GM23248 (cell line): ENCODE measurements around the gene MYBPC1. TPM values are rescaled to one million over a fixed set of nuclear protein-coding genes. Genes with fewer than 3 reads are reported as not detected.

Experiments used
- DNase-seq: peaks from one replicate; pipeline ENCODE4 v3.0.0-alpha.2; 2015
- H2AFZ ChIP-seq: fragments of 200-600 bp; sonication (generic); 2 replicates; pipeline ENCODE4 v1.6.1; 2016; ENCODE audit warnings: antibody characterized with exemption
- H3F3A ChIP-seq: fragments of 200-600 bp; sonication (generic); 2 replicates; pipeline ENCODE4 v1.6.1; 2016; ENCODE audit warnings: mild to moderate bottlenecking, antibody characterized with exemption, mixed run types; ENCODE audit not compliant: insufficient read depth
- H3K27ac ChIP-seq: fragments of 200-600 bp; sonication (generic); 2 replicates; pipeline ENCODE4 v1.5.1; 2016; ENCODE audit warnings: mild to moderate bottlenecking
- H3K27me3 ChIP-seq: fragments of 200-600 bp; sonication (generic); replicated peaks from 2 replicates; pipeline ENCODE4 v1.6.1; 2016; ENCODE audit warnings: mild to moderate bottlenecking; ENCODE audit not compliant: insufficient read depth
- H3K36me3 ChIP-seq: fragments of 200-600 bp; sonication (generic); 2 replicates; pipeline ENCODE4 v1.6.1; 2016; ENCODE audit warnings: low read depth, mild to moderate bottlenecking
- H3K4me1 ChIP-seq: fragments of 200-600 bp; sonication (generic); 2 replicates; pipeline ENCODE4 v1.6.1; 2016; ENCODE audit warnings: mild to moderate bottlenecking; ENCODE audit not compliant: insufficient read depth
- H3K4me2 ChIP-seq: fragments of 200-600 bp; sonication (generic); one replicate; pipeline ENCODE4 v1.6.1; 2016; ENCODE audit warnings: mild to moderate bottlenecking; ENCODE audit not compliant: unreplicated experiment
- H3K4me3 ChIP-seq: fragments of 200-600 bp; sonication (generic); 2 replicates; pipeline ENCODE4 v1.5.1; 2016; ENCODE audit warnings: mild to moderate bottlenecking
- H3K79me2 ChIP-seq: fragments of 200-600 bp; sonication (generic); 2 replicates; pipeline ENCODE4 v1.6.1; 2016; ENCODE audit warnings: mild to moderate bottlenecking; ENCODE audit not compliant: insufficient read depth
- H3K9ac ChIP-seq: fragments of 200-600 bp; sonication (generic); 2 replicates; pipeline ENCODE4 v1.6.1; 2016; ENCODE audit warnings: mild to moderate bottlenecking
- H3K9me2 ChIP-seq: fragments of 200-600 bp; sonication (generic); 2 replicates; pipeline ENCODE4 v1.6.1; 2016; ENCODE audit warnings: mixed run types, mild to moderate bottlenecking, moderate library complexity; ENCODE audit not compliant: insufficient read depth
- H3K9me3 ChIP-seq: fragments of 200-600 bp; sonication (generic); one replicate; pipeline ENCODE4 v1.6.1; 2017; ENCODE audit warnings: low read depth
- H4K20me1 ChIP-seq: fragments of 200-600 bp; sonication (generic); 2 replicates; pipeline ENCODE4 v1.6.0; 2016; ENCODE audit not compliant: insufficient read depth
- EZH2 ChIP-seq: fragments of 200-600 bp; sonication (generic); IDR thresholded peaks from 2 replicates; pipeline ENCODE4 v1.6.1; 2018; ENCODE audit warnings: antibody characterized with exemption, mild to moderate bottlenecking; ENCODE audit not compliant: insufficient read depth, poor library complexity, severe bottlenecking
- EZH2phosphoT487 ChIP-seq: fragments of 200-600 bp; sonication (generic); IDR thresholded peaks from 2 replicates; pipeline ENCODE4 v1.6.1; 2018; ENCODE audit warnings: antibody characterized with exemption, moderate library complexity, mild to moderate bottlenecking, low read depth; ENCODE audit not compliant: insufficient read depth
- WGBS, 2 experiments: methylation state at CpG; one replicate each; pipeline ENCODE4 v1.1.6; 2015 to 2017; ENCODE audit warnings: low lambda C conversion rate in 2 of 2, low coverage in 1 of 2; ENCODE audit errors: missing lambda C conversion rate in 2 of 2; 5-methylcytosine and 5-hydroxymethylcytosine counted together
- in situ Hi-C: fragments of 300-500 bp; cut with MboI; formaldehyde crosslinking; loops from 2 replicates; pipeline ENCODE4 v1.15.0; 2020
- polyA plus RNA-seq: library from polyadenylated mRNA; unstranded; fragments of >200 nt; fragmentation: Nextera tagmentation; extraction: Ambion mirVana; gene quantifications from 2 replicates; pipeline ENCODE4 v1.2.1, GENCODE V29; 2016
- total RNA-seq: library from RNA; depleted of rRNA; stranded (reverse); fragments of >200 nt; shearing (Covaris generic); gene quantifications from 2 replicates; pipeline ENCODE4 v1.2.3, GENCODE V29; 2014

Gene MYBPC1
- total and polyA plus RNA-seq, 2 experiments from 2014 or later, result not detected

DNA sequence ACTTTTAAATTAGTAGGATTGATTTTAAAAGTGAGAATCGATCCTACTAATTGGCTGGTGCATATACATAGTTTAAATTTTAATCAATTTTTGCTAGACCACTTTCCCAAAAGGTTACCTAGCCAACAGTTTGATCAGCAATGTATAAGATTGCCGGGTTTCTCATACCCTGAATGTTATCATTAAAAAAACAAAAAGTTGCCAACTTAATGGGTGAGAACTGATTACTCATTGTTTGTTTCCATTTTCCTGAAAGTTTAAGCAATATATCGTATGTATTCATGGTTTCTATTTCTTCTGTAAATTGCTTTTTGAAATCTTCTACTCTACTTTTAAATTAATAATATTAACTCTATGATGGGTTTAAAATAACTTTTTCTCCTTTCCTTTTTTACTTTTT is 4.4 kb upstream of the MYBPC1 start:
- 52 to 63% methylated on average over 3 of the region's 3 CpGs for whole genome bisulfite sequencing, 2 experiments
- H3K4me3 ChIP-seq, result no peak overlapping the region
- TF ChIP-seq EZH2phosphoT487, result no peak
- TF ChIP-seq EZH2, result no peak
- H3K9me3 ChIP-seq, result no peaks in the 10 kb centered on the region
- H3K36me3 ChIP-seq, result no peaks in the 10 kb centered on the region
- no peaks in the 10 kb centered on the region for H3K79me2 ChIP-seq
- no peaks in the 10 kb centered on the region for H3F3A ChIP-seq
- no peak overlapping the region for H2AFZ ChIP-seq
- DNase-seq, result no peak
- no peaks in the 10 kb centered on the region for H4K20me1 ChIP-seq
- H3K4me2 ChIP-seq, result no peak overlapping the region
- H3K9me2 ChIP-seq, result no peaks in the 10 kb centered on the region
- no peak overlapping the region for H3K9ac ChIP-seq
- no peaks in the 10 kb centered on the region for H3K27me3 ChIP-seq
- in situ Hi-C loops, result no loop called here
- H3K4me1 ChIP-seq, result no peaks in the 10 kb centered on the region
- no peak overlapping the region for H3K27ac ChIP-seq

DNA sequence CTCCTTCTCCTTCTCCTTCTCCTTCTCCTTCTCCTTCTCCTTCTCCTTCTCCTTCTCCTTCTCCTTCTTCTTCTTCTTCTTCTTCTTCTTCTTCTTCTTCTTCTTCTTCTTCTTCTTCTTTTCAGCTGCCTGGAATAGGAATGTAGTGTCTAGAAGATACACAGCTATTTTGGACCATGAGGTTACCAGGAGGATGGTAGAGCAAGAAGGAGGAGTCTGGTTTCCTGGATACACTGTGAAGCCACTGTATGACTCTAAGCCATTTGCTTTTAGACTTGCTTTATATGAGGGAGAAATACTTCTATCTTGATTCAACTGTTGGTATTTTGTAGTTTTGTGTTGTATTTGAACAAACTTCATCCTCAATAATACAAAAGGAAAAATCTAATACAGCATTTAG is 3.0 kb upstream of the MYBPC1 start:
- Histone ChIP-seq H2AFZ (no peak overlapping the region), H3K36me3 (no peaks in the 10 kb centered on the region), H3K4me1 (no peaks in the 10 kb centered on the region), H3K9me2 (no peaks in the 10 kb centered on the region), H3K27ac (no peak overlapping the region), H3K4me3 (no peak overlapping the region), H4K20me1 (no peaks in the 10 kb centered on the region), H3K9ac (no peak overlapping the region), H3K9me3 (no peaks in the 10 kb centered on the region), H3K27me3 (no peaks in the 10 kb centered on the region), H3F3A (no peaks in the 10 kb centered on the region), H3K79me2 (no peaks in the 10 kb centered on the region), H3K4me2 (no peak overlapping the region)
- TF ChIP-seq EZH2phosphoT487, result no peak
- TF ChIP-seq EZH2, result no peak
- in situ Hi-C loops, result no loop called here
- DNase-seq, result no peak

- DNase-seq, result no peak
- in situ Hi-C loops, result no loop called here
- H3K9ac ChIP-seq, result no peak overlapping the region
- H3K27me3 ChIP-seq, result no peaks in the 10 kb centered on the region
- H3K4me3 ChIP-seq, result no peak overlapping the region
- TF ChIP-seq EZH2phosphoT487 (no peak), EZH2 (no peak)
- H3F3A ChIP-seq, result no peaks in the 10 kb centered on the region
- no peaks in the 10 kb centered on the region for H3K9me2 ChIP-seq
- no peak overlapping the region for H2AFZ ChIP-seq
- H3K79me2 ChIP-seq, result no peaks in the 10 kb centered on the region
- H3K36me3 ChIP-seq, result no peaks in the 10 kb centered on the region
- no peak overlapping the region for H3K4me2 ChIP-seq
- no peak overlapping the region for H3K27ac ChIP-seq
- no peaks in the 10 kb centered on the region for H3K9me3 ChIP-seq
- no peaks in the 10 kb centered on the region for H3K4me1 ChIP-seq
- 26 to 33% methylated on average over 2 of the region's 2 CpGs for WGBS, 2 experiments
- H4K20me1 ChIP-seq, result no peaks in the 10 kb centered on the region
Observed at GRCh38 chr12:101592448-101592847, 2.3 kb upstream of the MYBPC1 start.

DNA sequence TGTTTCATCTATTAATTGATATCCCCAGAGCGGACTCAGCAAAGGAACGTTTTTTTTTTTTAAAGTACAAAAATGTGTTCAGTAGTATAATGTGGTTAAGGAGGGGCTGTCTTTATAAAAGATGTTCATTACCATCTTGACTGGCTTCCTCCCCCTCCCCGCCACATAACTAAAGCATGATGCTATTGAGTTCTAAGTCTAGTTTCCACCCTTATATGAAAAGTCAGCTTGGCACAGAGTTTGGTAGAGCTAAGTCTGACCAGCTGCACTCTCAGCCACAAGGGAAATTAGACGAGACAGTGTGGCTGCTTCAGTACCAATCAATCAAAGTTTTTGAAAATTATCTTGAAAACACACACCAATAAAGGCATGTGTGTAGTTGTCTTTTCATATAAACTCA is 1.9 kb upstream of the MYBPC1 start:
- no peak for DNase-seq
- Histone ChIP-seq H3K9ac (no peak overlapping the region), H3K79me2 (no peaks in the 10 kb centered on the region), H2AFZ (no peak overlapping the region), H3K4me2 (no peak overlapping the region), H3K4me1 (no peaks in the 10 kb centered on the region), H3K27me3 (no peaks in the 10 kb centered on the region), H3K36me3 (no peaks in the 10 kb centered on the region), H3F3A (no peaks in the 10 kb centered on the region), H3K9me3 (no peaks in the 10 kb centered on the region), H3K9me2 (no peaks in the 10 kb centered on the region), H3K4me3 (no peak overlapping the region), H3K27ac (no peak overlapping the region), H4K20me1 (no peaks in the 10 kb centered on the region)
- WGBS, 2 experiments, result 1 to 2% methylated on average over 4 of the region's 4 CpGs
- in situ Hi-C loops, result no loop called here
- no peak for TF ChIP-seq EZH2phosphoT487
- no peak for TF ChIP-seq EZH2

DNA sequence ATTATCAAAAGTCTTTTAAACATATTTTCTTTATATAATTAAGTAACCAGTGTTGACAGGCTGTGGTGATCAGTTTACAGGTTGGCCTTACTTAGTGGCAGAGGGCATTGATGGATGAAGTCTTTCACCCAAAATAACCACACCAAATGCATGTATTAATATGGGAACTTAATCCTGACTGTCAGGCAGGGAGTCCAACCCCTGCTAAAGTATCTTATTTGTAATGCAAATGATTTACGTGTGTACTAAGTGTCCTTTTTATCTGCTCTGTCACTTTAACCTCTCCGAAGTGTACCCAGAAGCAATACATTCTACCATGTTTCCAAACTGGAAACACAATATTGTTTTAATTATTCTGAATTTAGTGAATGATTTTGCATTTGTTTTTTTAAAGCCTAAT is 1.4 kb downstream of the MYBPC1 start:
- Histone ChIP-seq H3K9me3 (no peaks in the 10 kb centered on the region), H3K36me3 (no peaks in the 10 kb centered on the region), H3K27ac (no peak overlapping the region), H3K27me3 (no peaks in the 10 kb centered on the region), H3K4me1 (no peaks in the 10 kb centered on the region), H3K79me2 (no peaks in the 10 kb centered on the region), H3K9ac (no peak overlapping the region), H2AFZ (no peak overlapping the region), H3K4me3 (no peak overlapping the region), H4K20me1 (no peaks in the 10 kb centered on the region), H3F3A (no peaks in the 10 kb centered on the region), H3K9me2 (no peaks in the 10 kb centered on the region), H3K4me2 (no peak overlapping the region)
- no peak for TF ChIP-seq EZH2
- no peak for TF ChIP-seq EZH2phosphoT487
- no peak for DNase-seq
- WGBS, 2 experiments, result 34 to 39% methylated on average over 2 of the region's 2 CpGs
- in situ Hi-C loops, result no loop called here
